GM12875 (cell line): ENCODE data around the gene LRTM2.
A peak's percentile ranks its signal among the peaks of the same experiment; 100 is the strongest.

Source experiments
- H3K4me3 ChIP-seq: one replicate; pipeline ENCODE4 v1.5.1; 2011; ENCODE audit warnings: low read depth, low read length, control low read depth
- CTCF ChIP-seq: IDR thresholded peaks from 2 replicates; pipeline ENCODE4 v1.5.1; 2011; ENCODE audit warnings: low read depth, mild to moderate bottlenecking, control low read depth, inconsistent platforms, low read length, moderate library complexity, borderline replicate concordance; ENCODE audit not compliant: insufficient read depth

LRTM2 gene

GRCh38 chr12:1797991-1798640 is 22.2 kb upstream of the LRTM2 start:
- no peak overlapping the region for H3K4me3 ChIP-seq
- TF ChIP-seq CTCF = no peak

GRCh38 chr12:1798641-1799020 is 21.7 kb upstream of the LRTM2 start:
- no peak overlapping the region for H3K4me3 ChIP-seq
- no peak for TF ChIP-seq CTCF

GRCh38 chr12:1799051-1799881 is 21.1 kb upstream of the LRTM2 start:
- H3K4me3 ChIP-seq = no peak overlapping the region
- TF ChIP-seq CTCF = no peak

- TF ChIP-seq CTCF = no peak
- H3K4me3 ChIP-seq = no peak overlapping the region
These were observed 20.4 kb upstream of the LRTM2 start for GRCh38 chr12:1799882-1800400.

- H3K4me3 ChIP-seq = no peak overlapping the region
- peak; percentile 84 for TF ChIP-seq CTCF
These were observed 19.7 kb upstream of the LRTM2 start for GRCh38 chr12:1800401-1801302.

- no peak for TF ChIP-seq CTCF
- no peak overlapping the region for H3K4me3 ChIP-seq
These were observed 18.9 kb upstream of the LRTM2 start for GRCh38 chr12:1801303-1801975.
